ENCODE results near the gene STK32B.

DNA sequence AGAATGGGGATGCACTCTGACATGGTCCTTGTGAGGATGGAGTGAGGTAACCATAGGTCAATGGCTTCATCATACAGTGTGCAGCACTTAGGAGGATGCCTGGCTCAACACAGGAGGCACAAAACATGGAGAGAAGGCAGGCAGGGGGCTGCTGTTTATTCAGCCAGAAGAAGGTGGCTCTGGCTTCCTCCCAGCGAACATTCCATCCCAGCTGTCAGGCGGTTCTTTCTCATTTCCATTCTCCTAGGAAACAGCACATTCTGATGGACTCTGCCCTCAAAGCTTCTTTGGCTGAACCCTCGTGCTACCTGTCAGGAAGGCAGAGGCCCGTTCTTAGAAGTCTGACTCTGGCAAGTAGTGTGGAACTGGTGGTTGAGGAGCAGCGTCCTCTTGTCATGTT lies 18.6 kb downstream of the STK32B start:
- TF ChIP-seq CTCF (IDR thresholded peaks at IDR 0.05): no peak
- TF ChIP-seq EZH2 (IDR thresholded peaks at IDR 0.05; ENCODE audit: borderline replicate concordance, insufficient read depth, low read depth, low read length, poor library complexity, severe bottlenecking): no peak
